CD4-positive, alpha-beta T cell (primary cell): ENCODE measurements around the gene C1QL3. TPM values are rescaled to one million over a fixed set of nuclear protein-coding genes. Genes with fewer than 3 reads are reported as not detected.

ENCODE experiments used
- ATAC-seq: fragments of 200-7000 bp; cut with Tn5 transposase; one replicate; pipeline ENCODE4 v1.10.0; 2022; ENCODE audit warnings: mild to moderate bottlenecking; ENCODE audit not compliant: poor library complexity
- CTCF ChIA-PET: fragments of 350-600 bp; sonication (Branson Sonifier 250); formaldehyde crosslinking; loops from one replicate; lab custom pipeline; 2021; ENCODE audit warnings: antibody characterized with exemption, inconsistent platforms; lab: Charles Lee
- POLR2A ChIA-PET: fragments of 350-600 bp; sonication (Branson Sonifier 250); formaldehyde crosslinking; loops from one replicate; lab custom pipeline; 2021; ENCODE audit warnings: antibody characterized with exemption, inconsistent platforms; lab: Charles Lee
- DNase-seq, 14 experiments: peaks; one replicate each; pipeline ENCODE4 v3.0.0-alpha.2; 2013 to 2020; ENCODE audit warnings: mixed read lengths in 2 of 14
- H3K27ac ChIP-seq, 2 donors: one replicate each; pipeline versions ENCODE4 v1.5.1 to v1.7.0; 2013; ENCODE audit warnings: low read length in 2 of 2, low read depth in 1 of 2, mild to moderate bottlenecking in 1 of 2
- H3K27me3 ChIP-seq, 2 experiments: 1 replicate in 1 of 2; 2 replicates in 1 of 2; pipeline versions ENCODE4 v1.6.1 to v1.7.0; 2013; ENCODE audit warnings: low read length in 2 of 2, control low read depth in 1 of 2, mild to moderate bottlenecking in 1 of 2, moderate library complexity in 1 of 2; ENCODE audit not compliant: insufficient read depth in 2 of 2, control insufficient read depth in 1 of 2
- H3K36me3 ChIP-seq: one replicate; pipeline ENCODE4 v1.6.1; 2013; ENCODE audit warnings: low read length, control low read depth; ENCODE audit not compliant: insufficient read depth
- H3K4me1 ChIP-seq: one replicate; pipeline ENCODE4 v1.6.1; 2013; ENCODE audit warnings: low read length, control low read depth; ENCODE audit not compliant: insufficient read depth
- H3K4me3 ChIP-seq: one replicate; pipeline ENCODE4 v1.5.1; 2013; ENCODE audit warnings: mild to moderate bottlenecking, low read length, moderate library complexity
- H3K9me3 ChIP-seq, 2 experiments: 1 replicate in 1 of 2; 2 replicates in 1 of 2; pipeline versions ENCODE4 v1.6.1 to v1.7.0; 2013; ENCODE audit warnings: low read length in 2 of 2, mild to moderate bottlenecking in 2 of 2, control low read depth in 1 of 2, moderate library complexity in 1 of 2; ENCODE audit not compliant: control insufficient read depth in 1 of 2, insufficient read depth in 1 of 2
- H3K27ac Mint-ChIP-seq: one replicate; pipeline ENCODE4 v1.8.0; 2020; ENCODE audit warnings: mixed read lengths
- H3K27me3 Mint-ChIP-seq: one replicate; pipeline ENCODE4 v1.8.0; 2021; ENCODE audit warnings: mixed read lengths
- H3K36me3 Mint-ChIP-seq: one replicate; pipeline ENCODE4 v1.8.0; 2021; ENCODE audit warnings: low read depth, mixed read lengths
- H3K4me1 Mint-ChIP-seq: one replicate; pipeline ENCODE4 v1.8.0; 2021; ENCODE audit warnings: low read depth, mixed read lengths
- H3K4me3 Mint-ChIP-seq: one replicate; pipeline ENCODE4 v1.8.0; 2020; ENCODE audit warnings: mild to moderate bottlenecking, mixed read lengths
- H3K9me3 Mint-ChIP-seq: one replicate; pipeline ENCODE4 v1.8.0; 2020; ENCODE audit warnings: mixed read lengths
- intact Hi-C, 2 experiments: fragments of 100-400 bp; cut with DNase I in 1 of 2; cut with micrococcal nuclease in 1 of 2; formaldehyde crosslinking; loops; one replicate each; pipeline versions ENCODE4 v1.15.1 to v1.9.0; 2023 to 2025; cut with DNase I, micrococcal nuclease
- total RNA-seq, 174 experiments: library from RNA in 2 of 174; stranded (reverse) in 2 of 174; gene quantifications; one replicate each; pipeline ENCODE4 v1.2.3 and lab custom pipeline; 2021 to 2026
- TF ChIP-seq, protein P1 (sequence below): fragments of 200-600 bp; IDR thresholded peaks from one replicate; pipeline ENCODE4 v1.8.0; 2022; ENCODE audit warnings: antibody characterized with exemption, mild to moderate bottlenecking

C1QL3 gene
- total RNA-seq, 2 experiments from 2014 or later, result not detected

DNA sequence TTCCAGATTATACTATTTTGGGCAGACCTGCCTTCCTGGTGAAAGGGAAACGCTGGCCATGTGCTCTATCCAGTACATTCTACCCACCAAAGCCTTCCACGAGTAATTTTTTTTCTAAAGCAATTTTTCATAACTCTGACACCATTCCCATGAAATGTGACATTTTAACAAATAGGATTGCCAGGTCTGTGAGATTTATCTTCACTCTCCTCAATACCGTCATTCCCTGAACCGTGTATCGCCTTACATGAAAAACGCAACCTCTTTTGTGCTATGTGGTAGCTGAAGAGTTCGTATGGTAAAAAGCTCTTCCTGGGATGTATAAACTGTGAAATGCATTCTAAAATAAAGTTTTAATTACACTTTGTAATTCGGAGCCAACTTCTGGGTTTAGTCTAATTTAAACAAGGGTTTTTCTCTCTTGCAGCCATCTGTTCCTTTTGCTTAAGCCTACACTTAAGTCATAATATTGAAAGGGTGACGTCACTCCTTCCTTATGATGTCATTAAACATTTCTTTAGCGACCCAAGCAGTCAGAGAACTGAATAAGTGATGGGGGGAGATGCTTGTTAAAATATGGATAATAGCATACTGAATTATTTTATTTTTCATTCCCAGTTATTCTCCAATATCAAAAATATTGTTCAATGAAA is 27.7 kb downstream of the C1QL3 start:
- H3K27me3 ChIP-seq, result no peaks in the 10 kb centered on the region
- intact Hi-C loops, result no loop called here
- no peak overlapping the region for H3K27ac Mint-ChIP-seq
- H3K36me3 ChIP-seq, result peaks cover 16% of the 10 kb centered on the region
- TF ChIP-seq, protein P1, sequence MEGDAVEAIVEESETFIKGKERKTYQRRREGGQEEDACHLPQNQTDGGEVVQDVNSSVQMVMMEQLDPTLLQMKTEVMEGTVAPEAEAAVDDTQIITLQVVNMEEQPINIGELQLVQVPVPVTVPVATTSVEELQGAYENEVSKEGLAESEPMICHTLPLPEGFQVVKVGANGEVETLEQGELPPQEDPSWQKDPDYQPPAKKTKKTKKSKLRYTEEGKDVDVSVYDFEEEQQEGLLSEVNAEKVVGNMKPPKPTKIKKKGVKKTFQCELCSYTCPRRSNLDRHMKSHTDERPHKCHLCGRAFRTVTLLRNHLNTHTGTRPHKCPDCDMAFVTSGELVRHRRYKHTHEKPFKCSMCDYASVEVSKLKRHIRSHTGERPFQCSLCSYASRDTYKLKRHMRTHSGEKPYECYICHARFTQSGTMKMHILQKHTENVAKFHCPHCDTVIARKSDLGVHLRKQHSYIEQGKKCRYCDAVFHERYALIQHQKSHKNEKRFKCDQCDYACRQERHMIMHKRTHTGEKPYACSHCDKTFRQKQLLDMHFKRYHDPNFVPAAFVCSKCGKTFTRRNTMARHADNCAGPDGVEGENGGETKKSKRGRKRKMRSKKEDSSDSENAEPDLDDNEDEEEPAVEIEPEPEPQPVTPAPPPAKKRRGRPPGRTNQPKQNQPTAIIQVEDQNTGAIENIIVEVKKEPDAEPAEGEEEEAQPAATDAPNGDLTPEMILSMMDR, result no peak
- ChIA-PET POLR2A (no interaction called here), CTCF (no interaction called here)
- H3K9me3 Mint-ChIP-seq, result no peaks in the 10 kb centered on the region
- H3K9me3 ChIP-seq, result no peaks in the 10 kb centered on the region
- H3K4me1 ChIP-seq, result no peaks in the 10 kb centered on the region
- H3K4me3 ChIP-seq, result no peak overlapping the region
- no peak overlapping the region for H3K4me3 Mint-ChIP-seq
- no peak for DNase-seq
- no peaks in the 10 kb centered on the region for H3K4me1 Mint-ChIP-seq
- ATAC-seq, result no peak
- no peak overlapping the region for H3K27ac ChIP-seq
- no peaks in the 10 kb centered on the region for H3K27me3 Mint-ChIP-seq
- H3K36me3 Mint-ChIP-seq, result peaks cover 56% of the 10 kb centered on the region

DNA sequence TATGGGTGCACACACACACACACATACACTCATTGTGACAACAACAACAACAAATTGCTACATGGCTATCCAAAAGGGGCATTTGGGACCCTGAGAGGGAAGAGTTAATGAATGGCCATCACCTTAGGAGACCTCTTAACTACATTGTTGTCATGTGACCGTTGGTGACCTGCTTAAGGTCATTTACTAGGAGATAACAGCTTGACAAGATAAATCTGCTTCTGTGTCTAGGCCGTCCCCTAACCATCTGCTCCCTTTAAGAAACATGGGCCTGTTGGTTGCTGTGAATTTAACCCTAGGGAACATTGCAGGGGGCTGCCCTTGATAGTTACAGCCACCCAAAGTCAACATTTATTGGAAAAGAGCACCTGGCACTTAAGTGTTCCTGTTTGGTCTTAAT is 29.7 kb downstream of the C1QL3 start:
- no peak overlapping the region for H3K4me3 ChIP-seq
- H3K27me3 ChIP-seq, result no peaks in the 10 kb centered on the region
- no peak overlapping the region for H3K4me3 Mint-ChIP-seq
- no peaks in the 10 kb centered on the region for H3K9me3 ChIP-seq
- H3K9me3 Mint-ChIP-seq, result no peaks in the 10 kb centered on the region
- ChIA-PET POLR2A (no interaction called here), CTCF (interaction anchor here (0.6 kb wide), 1 partner anchor 81 kb away, joined by 3 read pairs; no protein-coding TSS in a partner anchor)
- H3K4me1 Mint-ChIP-seq, result no peaks in the 10 kb centered on the region
- peaks cover 65% of the 10 kb centered on the region for H3K36me3 Mint-ChIP-seq
- DNase-seq (no peak), ATAC-seq (no peak)
- H3K27ac ChIP-seq, result no peak overlapping the region
- H3K36me3 ChIP-seq, result peaks cover 19% of the 10 kb centered on the region
- H3K27me3 Mint-ChIP-seq, result no peaks in the 10 kb centered on the region
- intact Hi-C loops, result no loop called here
- no peaks in the 10 kb centered on the region for H3K4me1 ChIP-seq
- TF ChIP-seq, protein P1, result no peak
- no peak overlapping the region for H3K27ac Mint-ChIP-seq

DNA sequence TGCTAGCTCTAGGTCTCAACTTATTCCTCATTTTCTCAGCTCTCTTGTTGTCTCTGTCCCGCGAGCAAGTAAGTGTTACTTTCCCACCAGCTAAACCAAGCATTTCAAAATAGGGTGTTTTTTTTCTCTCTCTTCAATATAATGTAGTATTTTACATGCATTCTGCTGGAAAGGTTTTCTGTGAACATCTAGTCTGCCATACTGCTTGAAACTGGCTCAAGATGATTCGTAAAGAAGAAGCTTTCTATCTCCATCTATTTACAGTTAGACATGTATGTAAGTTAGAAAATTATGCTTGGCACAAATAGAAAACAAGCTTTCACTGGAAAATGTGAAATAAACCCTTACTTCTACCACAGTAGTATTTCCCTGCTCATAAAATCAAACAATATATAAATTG is 31.2 kb downstream of the C1QL3 start:
- TF ChIP-seq, protein P1, result no peak
- H3K9me3 Mint-ChIP-seq, result no peaks in the 10 kb centered on the region
- Histone ChIP-seq H3K4me1 (no peaks in the 10 kb centered on the region), H3K27ac (no peak overlapping the region), H3K36me3 (peaks cover 26% of the 10 kb centered on the region), H3K9me3 (no peaks in the 10 kb centered on the region), H3K4me3 (no peak overlapping the region), H3K27me3 (no peaks in the 10 kb centered on the region)
- no peak overlapping the region for H3K27ac Mint-ChIP-seq
- H3K36me3 Mint-ChIP-seq, result peaks cover 67% of the 10 kb centered on the region
- no peak overlapping the region for H3K4me3 Mint-ChIP-seq
- ATAC-seq, result no peak
- ChIA-PET POLR2A (no interaction called here), CTCF (interaction anchor here (1.5 to 1.6 kb wide), 2 partner anchors 10 to 13 kb away, joined by 3 read pairs; no protein-coding TSS in a partner anchor)
- no peak for DNase-seq
- no peaks in the 10 kb centered on the region for H3K4me1 Mint-ChIP-seq
- intact Hi-C loops, result no loop called here
- H3K27me3 Mint-ChIP-seq, result no peaks in the 10 kb centered on the region
